HG02981 (cell line): Measurements from ENCODE around the gene NCR2.

ENCODE experiments used
- ATAC-seq: cut with Tn5 transposase; IDR thresholded peaks from one replicate; pipeline ENCODE4 v1.9.1; 2021; ENCODE audit warnings: mild to moderate bottlenecking, moderate library complexity; ENCODE audit not compliant: unreplicated experiment

NCR2 gene

DNA sequence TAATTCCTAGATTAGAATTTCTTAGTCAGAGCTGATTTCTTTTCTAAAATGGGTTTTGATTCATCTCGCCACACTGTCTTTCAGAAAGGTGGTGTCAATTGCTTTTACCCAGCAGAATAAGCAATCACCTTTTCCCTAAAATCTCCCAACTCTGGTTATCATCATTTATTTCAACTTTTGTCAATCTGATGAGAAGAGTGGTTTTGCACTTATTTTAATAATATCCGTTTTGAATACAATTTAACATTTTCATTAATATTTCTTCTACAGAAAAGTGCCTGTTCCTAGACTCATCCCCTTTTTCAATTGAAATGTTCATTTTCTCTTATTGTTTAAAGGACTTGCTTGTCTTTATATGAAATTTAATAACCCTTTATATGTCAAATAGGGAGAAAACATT lies 8.2 kb upstream of the NCR2 start:
- ATAC-seq, result no peak

DNA sequence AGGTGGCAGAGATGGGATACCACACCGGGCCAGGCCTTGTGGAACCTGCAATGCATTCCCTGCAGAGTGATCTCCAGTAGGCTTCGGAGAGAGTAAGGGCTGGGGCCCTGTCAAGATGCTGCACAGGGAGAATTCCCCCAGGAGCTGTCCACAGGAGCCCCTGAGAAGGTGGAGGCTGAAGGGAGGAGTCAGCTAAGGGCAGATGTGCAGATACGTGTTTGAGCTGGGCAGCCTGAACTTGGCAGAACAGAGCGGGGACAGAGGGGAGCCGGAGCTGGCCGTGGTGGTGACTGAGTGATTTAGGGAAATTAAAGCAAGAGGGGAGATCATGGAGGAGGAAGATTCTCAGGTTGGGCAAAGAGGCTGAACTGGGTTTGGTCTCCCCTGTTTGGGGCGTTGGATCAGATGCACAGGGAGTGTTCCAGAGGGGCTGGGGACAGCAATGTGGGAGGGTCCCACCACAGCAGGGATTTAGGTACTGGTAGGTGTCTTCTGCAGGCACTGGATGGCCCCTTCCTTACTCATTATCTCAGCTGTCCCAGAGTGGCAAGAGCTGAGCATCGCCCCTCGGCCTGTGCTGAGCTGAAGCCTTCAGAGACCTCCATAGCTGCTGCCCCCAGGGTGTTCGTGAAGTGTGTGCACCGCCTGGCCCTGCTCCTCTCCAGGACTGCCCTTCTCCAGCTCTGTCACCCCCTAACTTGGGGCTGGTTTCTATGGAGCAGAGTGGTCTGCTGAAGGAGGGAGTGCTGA lies 3.8 kb upstream of the NCR2 start:
- no peak for ATAC-seq

DNA sequence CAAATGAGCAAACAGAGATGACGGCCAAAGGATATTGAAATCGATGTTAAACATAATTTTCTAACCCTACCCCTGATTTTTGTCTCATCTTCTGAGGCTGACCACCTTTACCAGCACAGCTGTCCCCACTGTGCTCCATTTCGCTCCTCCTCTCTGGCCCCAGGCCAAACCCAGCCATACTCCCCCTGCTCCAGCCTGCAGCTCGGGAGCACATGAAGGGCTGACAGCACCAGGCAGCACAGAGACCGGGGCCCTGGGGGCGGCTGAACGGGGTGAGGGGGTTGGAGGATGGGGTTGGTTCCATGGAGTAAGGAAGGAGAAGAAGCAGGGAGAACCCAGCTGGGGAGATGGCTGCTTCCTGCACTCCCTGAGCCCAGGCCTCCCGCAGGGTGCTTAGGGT lies 3.2 kb upstream of the NCR2 start:
- ATAC-seq, result no peak

DNA sequence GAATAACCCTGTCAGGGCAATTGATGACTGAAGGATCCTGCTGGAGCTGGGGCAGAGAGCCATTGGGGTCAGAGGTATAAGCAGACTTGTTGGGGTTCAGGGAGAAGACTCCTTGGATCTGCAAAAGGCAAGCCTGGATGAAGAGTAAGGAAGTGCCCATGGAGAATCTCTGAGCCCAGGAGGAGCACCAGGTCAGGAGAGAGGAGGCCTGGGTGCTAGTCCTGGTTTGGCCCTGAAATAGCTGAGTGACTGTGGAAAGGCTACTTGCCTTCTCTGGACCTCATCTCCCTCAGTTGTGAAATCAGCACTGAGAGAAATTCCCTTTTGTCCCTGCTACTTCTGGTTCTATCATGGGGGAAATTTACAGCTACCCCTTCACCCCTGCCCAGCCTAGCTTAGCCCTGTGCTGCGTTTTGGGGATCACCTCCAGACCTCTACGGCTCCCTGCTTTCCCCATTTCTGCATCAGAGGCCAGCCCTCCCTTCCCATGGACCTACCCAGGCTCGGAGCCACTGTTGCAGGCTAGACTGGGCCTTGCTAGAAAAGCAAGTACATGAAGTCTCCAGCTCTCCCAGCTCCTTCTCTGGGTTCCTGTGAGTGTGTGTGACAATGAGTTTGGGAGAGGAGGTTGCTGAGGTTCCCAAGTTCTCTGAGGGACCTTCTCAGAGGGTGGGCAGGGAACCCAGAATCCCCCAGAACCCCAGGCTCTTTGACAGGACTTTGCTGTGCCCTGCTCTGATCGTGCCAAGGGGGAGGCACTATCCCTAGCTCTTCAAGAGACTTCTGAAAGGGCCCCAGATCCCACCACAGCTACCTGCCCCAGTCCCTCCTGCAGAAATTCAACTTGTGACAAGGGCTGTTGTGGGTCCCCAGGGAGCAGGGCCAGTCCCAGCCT lies 2.3 kb upstream of the NCR2 start:
- no peak for ATAC-seq

DNA sequence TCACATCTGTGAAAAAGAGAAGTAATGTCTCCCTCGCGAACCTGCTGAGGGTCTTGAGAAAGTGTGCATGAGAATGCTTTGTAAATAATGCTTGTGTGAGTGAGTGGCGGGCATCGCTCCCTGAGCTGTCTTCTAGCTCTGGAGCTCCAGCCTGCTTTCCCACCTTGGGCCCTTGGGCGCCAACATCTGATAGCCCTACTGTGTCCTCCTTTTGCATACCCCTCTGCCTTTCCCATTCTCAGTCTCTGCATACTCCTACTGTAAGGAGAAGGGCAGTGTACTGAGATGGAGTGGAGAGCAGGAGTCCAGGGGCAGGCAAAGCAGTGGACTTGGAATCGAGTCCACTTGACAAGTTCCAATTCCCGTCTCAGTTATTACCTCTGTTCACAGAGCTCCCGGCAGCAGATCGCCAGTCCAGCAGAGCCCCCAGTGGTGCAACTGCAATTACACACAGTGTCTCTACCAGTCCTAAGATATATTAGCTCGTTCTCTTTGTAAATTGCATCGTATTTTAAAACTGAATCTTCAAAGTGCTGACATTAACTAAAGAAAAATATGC lies 847 bp upstream of the NCR2 start:
- no peak for ATAC-seq

DNA sequence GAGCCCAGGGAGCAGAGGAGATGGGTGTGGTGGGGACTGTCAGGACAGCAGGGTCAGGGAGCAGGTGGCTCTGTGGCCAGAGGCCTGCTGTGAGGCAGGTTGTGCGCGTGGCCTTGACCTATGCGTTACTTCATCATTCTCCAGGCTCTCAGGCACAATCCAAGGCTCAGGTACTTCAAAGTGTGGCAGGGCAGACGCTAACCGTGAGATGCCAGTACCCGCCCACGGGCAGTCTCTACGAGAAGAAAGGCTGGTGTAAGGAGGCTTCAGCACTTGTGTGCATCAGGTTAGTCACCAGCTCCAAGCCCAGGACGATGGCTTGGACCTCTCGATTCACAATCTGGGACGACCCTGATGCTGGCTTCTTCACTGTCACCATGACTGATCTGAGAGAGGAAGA lies 535 bp downstream of the NCR2 start:
- no peak for ATAC-seq

DNA sequence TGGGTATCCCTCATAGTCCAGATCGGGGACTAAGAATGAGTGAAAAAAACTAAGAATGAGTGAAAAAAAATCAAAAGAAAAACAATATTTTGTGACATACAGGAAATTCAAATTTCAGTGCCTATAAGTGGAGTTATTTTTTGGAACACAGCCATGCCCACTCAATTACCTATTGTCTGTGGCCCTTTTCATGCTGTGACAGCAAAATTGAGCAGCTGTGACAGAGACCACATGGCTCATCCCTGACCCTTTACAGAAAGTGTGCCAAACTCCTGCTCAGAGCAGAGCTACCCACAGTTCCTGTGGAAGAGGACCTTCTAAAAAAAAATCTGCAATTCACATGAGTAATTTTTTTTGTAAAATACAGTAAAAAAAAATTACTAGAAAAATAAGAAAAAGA lies 1.4 kb downstream of the NCR2 start:
- ATAC-seq, result no peak

DNA sequence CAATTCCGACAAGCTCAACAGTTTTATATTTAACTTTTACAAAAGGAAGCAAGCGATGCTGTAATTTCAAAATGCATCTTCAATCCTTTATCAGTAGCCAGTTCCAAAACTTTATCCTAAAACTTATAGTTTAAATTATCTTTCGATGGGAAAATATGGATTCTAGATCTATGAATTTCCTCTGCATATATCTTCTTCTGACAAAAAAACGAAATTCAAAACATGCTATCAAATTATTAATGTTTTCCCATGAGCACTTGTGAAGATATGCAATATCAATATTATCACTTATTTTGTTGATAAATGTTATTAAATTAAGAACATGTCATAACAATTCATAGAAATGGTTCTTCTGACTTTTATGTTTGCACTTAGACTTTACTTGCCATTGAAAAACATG lies 2.3 kb downstream of the NCR2 start:
- ATAC-seq, result no peak

DNA sequence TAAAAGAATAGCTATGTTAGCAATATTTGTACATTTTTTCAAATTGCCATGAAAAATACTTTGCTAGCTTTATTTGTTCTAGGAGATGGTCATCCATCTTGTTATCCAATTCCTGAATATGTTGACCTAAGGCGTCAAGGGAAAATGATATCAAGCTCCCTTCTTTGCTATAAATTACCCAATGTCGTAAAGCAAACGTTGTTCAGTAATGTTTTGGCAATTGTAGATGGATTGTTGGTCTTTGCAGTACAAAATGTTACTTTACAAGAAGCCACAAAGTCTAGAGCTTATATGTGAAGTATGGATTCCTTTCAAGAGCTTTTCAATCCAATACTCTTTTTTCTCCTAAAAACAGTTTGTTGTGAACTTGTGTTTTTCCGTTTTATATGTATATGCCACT lies 3.3 kb downstream of the NCR2 start:
- no peak for ATAC-seq

DNA sequence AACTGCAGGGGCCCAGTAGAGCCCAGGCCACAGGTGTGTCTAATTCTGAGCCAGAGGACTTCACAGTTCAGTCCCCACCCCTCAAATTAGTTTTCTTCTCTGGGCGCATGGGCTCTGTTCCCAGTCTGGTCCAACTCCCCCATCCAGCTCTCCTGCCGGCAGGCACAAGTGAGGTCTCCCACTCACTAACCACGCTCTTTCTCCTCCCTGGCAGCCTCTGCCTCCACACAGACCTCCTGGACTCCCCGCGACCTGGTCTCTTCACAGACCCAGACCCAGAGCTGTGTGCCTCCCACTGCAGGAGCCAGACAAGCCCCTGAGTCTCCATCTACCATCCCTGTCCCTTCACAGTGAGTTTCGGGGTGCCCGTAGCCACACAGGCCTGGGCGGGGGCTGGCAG lies 6.2 kb downstream of the NCR2 start:
- ATAC-seq, result no peak

DNA sequence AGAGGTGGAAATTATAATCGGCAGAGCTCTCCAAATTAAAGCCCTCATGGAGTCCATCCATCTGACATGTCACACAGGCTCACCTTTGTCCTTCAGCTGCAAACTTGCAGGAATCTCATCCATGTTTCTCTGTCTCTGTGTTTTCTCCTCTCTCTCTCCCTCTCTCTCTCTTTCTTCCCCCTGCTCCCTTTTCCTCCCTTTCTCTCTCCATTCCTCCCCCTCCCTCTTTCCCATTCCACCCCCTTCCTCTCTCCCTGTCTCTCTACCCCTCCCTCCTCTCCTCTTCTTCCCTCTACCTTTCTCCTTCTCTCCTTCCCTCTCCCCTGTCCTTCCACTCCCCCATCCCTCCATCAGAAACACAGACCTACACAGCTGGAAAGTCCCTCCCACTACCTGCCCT lies 6.8 kb downstream of the NCR2 start:
- no peak for ATAC-seq

DNA sequence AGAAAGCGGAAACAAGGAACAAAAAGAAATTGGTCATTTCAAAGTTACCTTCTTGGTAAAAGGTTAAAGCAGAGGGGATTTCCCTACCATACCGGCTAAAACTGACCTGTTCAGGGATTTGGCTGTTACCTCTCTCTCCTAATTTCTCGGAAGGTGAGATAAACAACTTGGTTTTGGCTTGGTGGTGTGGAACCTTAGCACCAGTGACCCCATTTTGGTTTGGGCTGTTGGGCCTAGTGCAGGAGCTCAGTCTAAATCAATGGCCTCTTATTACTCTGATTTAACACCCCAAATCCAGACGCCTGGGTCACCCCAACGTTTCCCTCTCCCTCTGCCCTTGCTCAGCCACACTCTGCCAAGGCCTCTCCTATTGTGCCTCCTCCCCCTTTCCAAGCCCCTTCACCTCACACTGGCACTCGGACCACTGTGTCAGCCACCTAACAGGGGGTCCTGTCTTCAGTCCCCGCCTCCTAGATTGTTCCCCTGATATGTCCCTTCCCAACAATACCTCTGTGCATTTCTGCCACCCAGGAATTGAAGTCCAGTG lies 8.3 kb downstream of the NCR2 start:
- ATAC-seq, result no peak

DNA sequence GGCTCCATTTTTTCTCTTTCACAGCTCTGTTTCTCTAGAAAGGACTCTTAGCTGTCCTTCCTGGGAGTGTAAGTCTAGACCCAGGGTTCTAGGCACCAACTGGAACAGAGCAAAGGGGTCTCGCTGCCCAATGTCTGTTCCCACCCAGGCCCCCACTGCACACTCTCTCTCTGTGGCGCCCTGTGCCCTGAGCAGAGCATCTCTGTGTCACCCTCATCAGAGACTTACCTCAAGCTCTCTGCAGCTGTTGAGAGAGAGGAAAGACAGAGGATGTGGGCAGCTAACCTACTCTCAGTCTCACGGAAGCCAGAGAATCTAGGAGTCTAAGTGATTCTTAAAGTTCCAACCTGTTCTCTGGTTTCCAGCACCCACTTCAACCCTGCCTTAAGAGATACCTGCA lies 9.5 kb downstream of the NCR2 start:
- ATAC-seq, result no peak

DNA sequence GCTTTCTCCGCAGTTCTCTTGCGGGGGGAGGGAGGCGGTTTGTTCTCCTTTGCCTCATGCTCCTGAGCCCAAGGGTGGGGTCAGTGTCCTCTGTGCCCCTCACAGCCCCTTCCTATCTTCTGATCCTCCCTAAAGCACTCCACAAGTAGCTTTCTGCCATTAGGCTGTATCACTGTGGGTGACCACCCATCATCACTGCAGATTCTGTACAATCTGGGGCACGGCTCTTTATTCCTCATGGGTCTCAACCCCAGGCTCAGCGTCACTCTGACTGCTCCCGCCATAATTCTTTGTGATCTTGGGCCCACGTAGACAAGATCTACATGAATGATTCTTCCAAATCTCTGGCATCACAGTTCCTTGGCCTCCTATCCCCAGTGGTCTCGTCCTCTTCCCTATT lies 10.5 kb downstream of the NCR2 start:
- ATAC-seq, result no peak

DNA sequence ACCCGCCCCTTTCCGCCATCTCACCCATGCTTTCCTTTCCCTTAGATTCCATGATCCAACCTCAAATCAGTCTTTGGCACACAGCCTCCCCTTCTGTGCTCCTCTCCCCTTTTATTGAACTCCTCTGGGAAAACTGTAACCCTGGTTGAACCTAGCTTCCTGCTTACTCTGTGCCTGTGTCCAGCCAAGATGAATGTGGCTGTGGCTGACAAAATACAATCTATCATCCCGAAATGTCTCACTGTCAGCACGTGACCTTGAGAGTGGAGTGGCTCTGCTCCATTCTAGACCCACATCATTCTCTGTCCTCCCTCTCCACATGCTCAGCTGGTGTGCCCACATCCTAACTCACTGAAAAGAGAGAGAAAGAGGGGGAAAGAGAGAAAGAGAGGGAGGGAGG lies 11.0 kb downstream of the NCR2 start:
- no peak for ATAC-seq

DNA sequence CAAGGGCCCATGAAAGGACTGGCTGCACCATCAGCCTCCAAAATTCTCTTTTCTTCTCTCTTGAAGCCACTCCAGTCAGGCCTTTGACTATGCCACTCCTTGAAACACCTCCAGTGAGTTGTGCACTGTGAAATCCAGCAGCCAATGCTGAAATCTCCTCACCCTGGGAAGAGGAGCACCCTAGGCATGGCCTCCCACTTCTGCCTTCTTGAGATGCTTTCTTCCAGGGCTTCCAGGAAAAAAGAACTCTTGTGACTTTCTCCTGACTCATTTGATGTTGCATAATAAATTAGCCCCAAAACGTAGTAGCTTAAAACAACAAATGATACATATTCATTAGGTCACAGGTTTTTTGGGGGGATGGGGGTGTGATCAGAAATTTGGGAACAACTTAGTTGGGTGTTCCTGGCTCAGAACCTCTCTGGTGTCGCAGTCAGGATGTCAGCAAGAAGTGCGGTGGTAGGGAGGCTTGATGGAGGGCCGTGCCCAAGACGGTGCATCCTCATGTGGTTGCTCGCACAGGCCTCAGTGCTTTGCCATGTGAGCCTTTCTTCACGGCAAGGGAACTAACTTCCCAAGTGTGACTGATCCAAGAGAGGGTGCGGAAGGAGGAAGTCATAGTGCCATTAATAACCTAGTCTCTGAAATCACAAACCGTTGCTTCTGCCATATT lies 12.1 kb downstream of the NCR2 start:
- no peak for ATAC-seq

DNA sequence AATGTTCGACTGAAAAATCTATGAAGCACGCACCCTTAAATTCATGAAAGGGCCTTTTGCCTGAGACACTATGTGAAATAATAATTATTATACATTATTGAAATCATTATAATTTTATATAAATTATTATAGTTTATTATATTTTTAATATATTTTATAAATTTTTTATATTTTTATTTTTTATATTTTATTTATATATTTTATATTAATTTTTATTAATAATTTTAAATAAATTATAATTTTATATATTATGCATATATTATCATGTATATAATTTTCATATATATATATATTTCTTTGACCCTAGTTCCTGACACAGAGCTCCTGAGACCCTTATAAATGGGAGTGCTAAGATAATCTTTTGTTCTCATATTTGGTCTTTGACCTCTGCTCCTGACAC lies 13.5 kb downstream of the NCR2 start:
- ATAC-seq, result no peak

DNA sequence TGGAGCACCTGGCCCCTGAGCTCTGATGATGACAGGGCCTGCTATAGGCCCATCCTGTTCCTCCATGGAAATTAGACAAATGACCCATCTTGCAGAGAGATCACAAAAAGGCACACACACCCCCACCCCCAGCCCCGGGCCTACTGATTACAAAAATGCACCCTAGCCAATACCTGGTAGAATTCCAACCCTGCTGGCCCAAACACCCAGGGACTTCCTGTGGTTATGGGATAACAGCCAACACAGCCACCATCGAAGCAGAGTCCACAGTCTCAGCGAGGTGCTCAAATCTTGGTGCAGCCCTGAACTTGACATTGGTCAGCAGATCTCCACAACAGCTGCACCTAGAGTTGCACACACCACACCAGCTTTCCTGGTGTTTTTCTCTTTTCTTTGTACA lies 17.0 kb downstream of the NCR2 start:
- ATAC-seq, result no peak

DNA sequence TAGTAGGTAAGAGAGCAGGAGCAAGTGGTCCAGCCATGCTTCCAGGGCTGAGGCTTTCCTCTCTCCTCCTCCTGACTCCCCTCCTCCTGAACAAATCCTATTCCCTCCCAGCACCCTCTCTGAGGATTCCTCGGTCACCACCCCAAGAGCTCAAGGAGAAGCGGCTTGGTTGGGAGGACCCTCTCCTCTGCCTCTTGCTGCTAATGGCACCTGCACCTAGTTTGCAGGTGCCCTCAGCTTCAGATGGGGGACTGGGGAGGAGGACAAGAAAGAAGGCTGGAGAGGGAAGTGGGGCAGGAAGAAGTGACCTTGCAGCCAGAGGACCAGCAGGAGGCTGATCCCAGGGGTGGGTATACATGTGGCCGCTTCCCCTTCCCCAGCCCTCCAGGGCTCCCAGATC lies 17.5 kb downstream of the NCR2 start:
- no peak for ATAC-seq

DNA sequence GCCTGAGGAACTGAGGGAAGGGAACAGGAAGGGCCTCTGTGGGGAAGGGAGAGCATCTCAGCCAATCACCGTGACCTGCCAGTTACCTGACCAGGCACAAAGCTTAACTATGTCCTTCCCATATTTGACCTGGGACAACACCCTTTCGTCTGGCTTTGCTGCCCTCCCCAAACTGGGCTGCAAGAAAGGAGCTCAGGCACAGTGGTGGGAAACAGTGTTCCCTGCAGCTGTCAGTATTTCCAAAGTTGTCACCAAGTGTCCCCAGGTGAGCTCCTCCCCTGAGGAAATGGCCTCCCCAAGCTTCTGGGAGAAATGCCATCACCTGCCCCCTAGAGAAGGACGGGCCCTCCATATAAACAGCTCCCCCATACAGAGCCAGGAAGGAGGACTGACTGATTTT lies 17.9 kb downstream of the NCR2 start:
- no peak for ATAC-seq

DNA sequence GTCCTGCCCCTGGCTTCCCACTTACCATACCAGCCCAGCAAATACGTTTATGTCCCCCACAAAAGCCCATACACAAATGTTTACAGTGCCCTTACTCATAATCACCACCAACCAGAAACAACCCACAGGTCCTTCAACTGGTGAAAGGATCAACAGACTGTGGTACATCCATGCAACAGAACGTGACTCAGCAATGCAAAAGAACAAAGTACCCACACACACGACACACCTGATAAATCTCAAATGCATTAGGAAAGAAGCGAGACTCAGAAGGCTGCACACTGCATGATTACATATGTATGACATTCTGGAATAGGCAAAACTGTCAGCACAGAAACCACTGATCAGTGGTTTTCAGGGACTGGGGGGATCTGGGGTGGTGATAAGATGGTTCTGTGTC lies 20.5 kb downstream of the NCR2 start:
- ATAC-seq, result no peak
